Right lobe of liver (tissue), 4 donors: Measurements from ENCODE around the gene DYNC1I2.

ENCODE experiments used
- POLR2A ChIP-seq: fragments of 450-650 bp; IDR thresholded peaks from one replicate; pipeline ENCODE4 v1.6.1; 2017; ENCODE audit warnings: antibody characterized with exemption, mild to moderate bottlenecking
- TF ChIP-seq, protein P1 (sequence below), 4 donors: fragments of 200-600 bp in 3 of 4; fragments of 450-650 bp in 1 of 4; IDR thresholded peaks; one replicate each; pipeline versions ENCODE4 v1.5.1 to v1.8.0; 2016 to 2022; ENCODE audit warnings: antibody characterized with exemption in 4 of 4, mild to moderate bottlenecking in 2 of 4
- donor health status: DM: no; HTN: no; CAD: no.
- donor health status: DM: no; HTN: no; CAD: no.
- donor health status: DM: no; HTN: yes; CAD: no.

DNA sequence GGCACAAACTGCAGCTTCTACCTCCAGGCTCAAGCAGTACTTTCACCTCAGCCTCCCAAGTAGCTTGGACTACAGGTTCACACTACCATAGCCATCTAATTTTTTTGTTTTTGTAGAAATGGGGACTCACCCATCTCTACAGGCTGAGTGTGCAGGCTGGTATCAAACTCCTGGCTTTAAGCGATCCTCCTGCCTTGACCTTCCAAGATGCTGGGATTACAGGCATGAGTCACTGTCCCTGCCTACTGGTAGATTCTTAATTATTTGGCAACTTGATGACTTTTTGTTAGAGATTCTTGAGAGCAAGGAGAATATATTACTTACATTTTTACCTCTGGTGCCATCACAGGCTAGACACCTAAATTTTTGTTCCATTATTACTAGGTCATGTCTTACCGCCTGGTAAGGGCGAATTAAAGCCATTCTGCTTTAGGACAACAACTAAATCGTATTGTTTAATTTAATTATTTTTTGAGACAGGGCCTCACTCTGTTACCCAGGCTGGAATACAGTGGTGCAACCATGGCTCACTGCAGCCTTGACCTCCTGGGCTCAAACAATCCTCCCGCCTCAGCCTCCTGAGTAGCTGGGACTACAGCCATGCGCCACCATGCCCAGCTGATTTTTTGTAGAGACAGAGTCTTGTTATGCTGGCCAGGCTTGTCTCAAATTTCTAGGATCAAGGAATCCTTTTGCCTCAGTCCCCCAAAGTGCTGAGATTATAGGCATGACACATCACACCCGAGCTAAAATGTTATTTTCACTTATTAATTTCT lies 15.7 kb downstream of the DYNC1I2 start:
- TF ChIP-seq, protein P1, sequence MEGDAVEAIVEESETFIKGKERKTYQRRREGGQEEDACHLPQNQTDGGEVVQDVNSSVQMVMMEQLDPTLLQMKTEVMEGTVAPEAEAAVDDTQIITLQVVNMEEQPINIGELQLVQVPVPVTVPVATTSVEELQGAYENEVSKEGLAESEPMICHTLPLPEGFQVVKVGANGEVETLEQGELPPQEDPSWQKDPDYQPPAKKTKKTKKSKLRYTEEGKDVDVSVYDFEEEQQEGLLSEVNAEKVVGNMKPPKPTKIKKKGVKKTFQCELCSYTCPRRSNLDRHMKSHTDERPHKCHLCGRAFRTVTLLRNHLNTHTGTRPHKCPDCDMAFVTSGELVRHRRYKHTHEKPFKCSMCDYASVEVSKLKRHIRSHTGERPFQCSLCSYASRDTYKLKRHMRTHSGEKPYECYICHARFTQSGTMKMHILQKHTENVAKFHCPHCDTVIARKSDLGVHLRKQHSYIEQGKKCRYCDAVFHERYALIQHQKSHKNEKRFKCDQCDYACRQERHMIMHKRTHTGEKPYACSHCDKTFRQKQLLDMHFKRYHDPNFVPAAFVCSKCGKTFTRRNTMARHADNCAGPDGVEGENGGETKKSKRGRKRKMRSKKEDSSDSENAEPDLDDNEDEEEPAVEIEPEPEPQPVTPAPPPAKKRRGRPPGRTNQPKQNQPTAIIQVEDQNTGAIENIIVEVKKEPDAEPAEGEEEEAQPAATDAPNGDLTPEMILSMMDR (IDR thresholded peaks at IDR 0.05): no peak
- no peak for TF ChIP-seq POLR2A
